LNCAP (cell line): ENCODE results near the gene COX6B2.

Experiments used
- CTCF ChIP-seq: fragments of 450-650 bp; IDR thresholded peaks from 2 replicates; pipeline ENCODE4 v1.5.1; 2017; ENCODE audit warnings: mild to moderate bottlenecking

The COX6B2 gene

DNA sequence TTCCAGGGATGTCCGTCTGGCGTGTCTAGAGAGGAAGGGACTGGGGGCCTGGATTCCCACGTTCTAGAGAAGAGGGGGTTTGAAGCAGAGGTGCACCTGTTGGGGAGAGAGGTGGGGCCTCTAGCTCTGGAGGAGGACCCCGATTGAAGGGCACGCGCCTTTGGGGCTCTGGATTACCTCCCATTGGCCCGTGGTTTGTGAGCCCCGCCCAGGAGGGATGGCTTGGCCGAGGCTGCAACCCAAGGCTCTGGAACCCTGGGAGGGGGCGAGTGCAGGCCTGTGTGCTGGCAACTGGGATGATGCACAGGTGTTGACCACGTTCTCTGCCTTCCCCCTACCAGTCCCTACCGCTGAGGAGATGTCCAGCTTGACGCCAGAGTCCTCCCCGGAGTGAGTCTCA lies 49.5 kb downstream of the COX6B2 start:
- TF ChIP-seq CTCF = no peak

- no peak for TF ChIP-seq CTCF
Measured at GRCh38 chr19:55304279-55304978, 50.1 kb downstream of the COX6B2 start.

DNA sequence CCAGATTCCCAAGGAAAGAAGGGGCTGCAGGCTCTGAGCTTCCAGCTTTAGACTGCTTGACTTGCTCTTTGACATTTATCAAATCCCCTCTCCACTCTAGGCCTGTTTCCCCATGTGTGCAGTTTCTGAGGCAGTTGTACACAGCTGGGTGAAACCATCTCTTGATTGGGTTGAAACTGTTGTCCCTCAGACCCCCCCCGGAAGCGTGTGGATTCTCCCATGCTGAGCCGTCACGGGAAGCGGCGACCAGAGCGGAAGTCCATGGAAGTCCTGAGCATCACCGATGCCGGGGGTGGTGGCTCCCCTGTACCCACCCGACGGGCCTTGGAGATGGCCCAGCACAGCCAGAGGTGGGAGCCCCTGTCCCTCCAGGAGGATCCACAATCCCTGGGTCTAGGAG lies 51.0 kb downstream of the COX6B2 start:
- no peak for TF ChIP-seq CTCF

GRCh38 chr19:55302318-55302703 lies 52.2 kb downstream of the COX6B2 start:
- TF ChIP-seq CTCF = no peak

GRCh38 chr19:55301459-55302317 lies 52.8 kb downstream of the COX6B2 start:
- peak; percentile 69 for TF ChIP-seq CTCF

GRCh38 chr19:55300886-55301458 lies 53.5 kb downstream of the COX6B2 start:
- no peak for TF ChIP-seq CTCF

DNA sequence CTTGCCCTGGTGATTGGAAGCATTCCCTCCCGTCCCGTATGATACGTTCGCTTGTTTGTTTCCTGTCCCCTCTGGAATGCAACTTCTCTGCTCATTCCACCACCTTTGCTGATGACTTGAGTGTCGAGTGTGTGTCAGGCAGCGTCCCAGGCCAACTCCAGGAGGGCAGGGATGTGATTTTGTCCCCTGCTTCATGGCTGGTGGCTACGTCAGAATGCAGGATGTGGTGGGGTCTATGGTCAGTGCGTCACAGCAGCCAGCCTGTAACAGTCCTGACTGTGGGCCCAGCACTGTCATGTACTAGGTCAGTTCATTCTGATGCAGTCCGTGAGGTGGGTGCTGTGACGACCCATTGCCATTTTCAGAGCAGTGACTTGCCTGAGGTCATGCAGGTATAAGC lies 54.5 kb downstream of the COX6B2 start:
- TF ChIP-seq CTCF = no peak
